HEK293T (cell line): ENCODE results near the gene C4orf54.

ENCODE experiments used
- ARNT ChIP-seq: fragments of 450-650 bp; IDR thresholded peaks from 2 replicates; pipeline ENCODE4 v1.6.1; 2017; ENCODE audit warnings: mild to moderate bottlenecking
- BHLHE40 ChIP-seq: fragments of 450-650 bp; IDR thresholded peaks from 2 replicates; pipeline ENCODE4 v1.6.1; 2016; ENCODE audit warnings: mild to moderate bottlenecking, moderate library complexity, borderline replicate concordance
- HDGF ChIP-seq: fragments of 450-650 bp; IDR thresholded peaks from 2 replicates; pipeline ENCODE4 v1.6.1; 2017; ENCODE audit warnings: antibody characterized with exemption, borderline replicate concordance
- NFRKB ChIP-seq: fragments of 450-650 bp; IDR thresholded peaks from 2 replicates; pipeline ENCODE4 v1.6.1; 2016; ENCODE audit warnings: mild to moderate bottlenecking, moderate library complexity
- SP1 ChIP-seq: fragments of 450-650 bp; IDR thresholded peaks from 2 replicates; pipeline ENCODE4 v1.6.1; 2017
- TARDBP ChIP-seq: fragments of 450-650 bp; IDR thresholded peaks from 2 replicates; pipeline ENCODE4 v1.6.1; 2016

DNA sequence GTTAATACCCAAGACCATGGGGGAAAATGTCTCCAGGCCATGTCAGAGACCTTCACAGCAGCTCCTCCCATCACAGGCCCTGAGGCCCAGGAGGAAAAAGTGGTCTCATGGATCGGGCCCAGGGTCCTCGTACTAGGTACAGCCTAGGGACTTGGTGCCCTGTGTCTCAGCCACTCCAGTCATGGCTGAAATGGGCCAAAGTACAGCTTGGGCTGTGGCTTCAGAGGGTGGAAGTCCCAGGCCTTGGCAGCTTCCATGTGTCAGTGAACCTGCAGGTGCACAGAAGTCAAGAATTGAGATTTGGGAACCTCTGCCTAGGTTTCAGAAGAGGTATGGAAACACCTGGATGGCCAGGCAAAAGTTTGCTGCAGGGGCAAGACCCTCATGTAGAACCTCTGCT, 27.6 kb upstream of the C4orf54 start:
- no peak for TF ChIP-seq NFRKB
- no peak for TF ChIP-seq TARDBP
- no peak for TF ChIP-seq SP1
- no peak for TF ChIP-seq BHLHE40
- no peak for TF ChIP-seq HDGF
- TF ChIP-seq ARNT, result no peak
